ENCODE results near the gene PALLD. TPM values are rescaled to one million over a fixed set of nuclear protein-coding genes. Genes with fewer than 3 reads are reported as not detected.
A peak's percentile ranks its signal among the peaks of the same experiment; 100 is the strongest.

PALLD gene
- total and polyA plus RNA-seq, 7 donors: 40.7 to 1,991 (median 1,233) TPM

GRCh38 chr4:168923526-168924194 lies 426.8 kb downstream of the PALLD start:
- TF ChIP-seq CTCF (IDR thresholded peaks at IDR 0.05) (peak; percentile 64 to 74 (median 67)), EP300 (IDR thresholded peaks at IDR 0.05) (no peak), POLR2AphosphoS5 (IDR thresholded peaks at IDR 0.05) (peak in 1 of 4 donors; percentile 18), POLR2A (IDR thresholded peaks at IDR 0.05) (no peak)
- Histone ChIP-seq H3K4me3 (no peak overlapping the region), H3K4me1 (peaks cover 0 to 30% (median 26%) of the 10 kb centered on the region in 4 donors), H3K27me3 (no peaks in the 10 kb centered on the region), H3K36me3 (peaks cover 36 to 98% (median 73%) of the 10 kb centered on the region in 4 donors), H3K9me3 (no peaks in the 10 kb centered on the region), H3K27ac (peak overlapping the region; percentile 34 to 50 (median 46))
- DNase-seq: no peak
- 14 to 18% methylated on average over 3 of the region's 3 CpGs for WGBS, 2 donors
- intact Hi-C loops (cut with DNase I): loop anchor here (2.0 to 10.0 kb wide), 5 partner anchors 91 to 559 kb away; partner anchors contain the start of genes CBR4 and SH3RF1

- H3K4me3 ChIP-seq: no peak overlapping the region
- 92 to 94% methylated on average over 2 of the region's 2 CpGs for WGBS, 2 donors
- peaks cover 38 to 100% (median 81%) of the 10 kb centered on the region in 4 donors for H3K36me3 ChIP-seq
- no peaks in the 10 kb centered on the region for H3K9me3 ChIP-seq
- TF ChIP-seq POLR2A (IDR thresholded peaks at IDR 0.05) (no peak), CTCF (IDR thresholded peaks at IDR 0.05) (no peak), EP300 (IDR thresholded peaks at IDR 0.05) (no peak)
- H3K27me3 ChIP-seq: no peaks in the 10 kb centered on the region
- DNase-seq: no peak
- peak overlapping the region in 1 of 4 donors; percentile 49 for H3K27ac ChIP-seq
- intact Hi-C loops (cut with DNase I): loop anchor here (5.0 to 10.0 kb wide), 4 partner anchors 90 to 558 kb away; partner anchors contain the start of genes CBR4 and SH3RF1
- H3K4me1 ChIP-seq: peaks cover 0 to 20% (median 17%) of the 10 kb centered on the region in 4 donors
Observed at GRCh38 chr4:168924667-168925066, 427.8 kb downstream of the PALLD start.

DNA sequence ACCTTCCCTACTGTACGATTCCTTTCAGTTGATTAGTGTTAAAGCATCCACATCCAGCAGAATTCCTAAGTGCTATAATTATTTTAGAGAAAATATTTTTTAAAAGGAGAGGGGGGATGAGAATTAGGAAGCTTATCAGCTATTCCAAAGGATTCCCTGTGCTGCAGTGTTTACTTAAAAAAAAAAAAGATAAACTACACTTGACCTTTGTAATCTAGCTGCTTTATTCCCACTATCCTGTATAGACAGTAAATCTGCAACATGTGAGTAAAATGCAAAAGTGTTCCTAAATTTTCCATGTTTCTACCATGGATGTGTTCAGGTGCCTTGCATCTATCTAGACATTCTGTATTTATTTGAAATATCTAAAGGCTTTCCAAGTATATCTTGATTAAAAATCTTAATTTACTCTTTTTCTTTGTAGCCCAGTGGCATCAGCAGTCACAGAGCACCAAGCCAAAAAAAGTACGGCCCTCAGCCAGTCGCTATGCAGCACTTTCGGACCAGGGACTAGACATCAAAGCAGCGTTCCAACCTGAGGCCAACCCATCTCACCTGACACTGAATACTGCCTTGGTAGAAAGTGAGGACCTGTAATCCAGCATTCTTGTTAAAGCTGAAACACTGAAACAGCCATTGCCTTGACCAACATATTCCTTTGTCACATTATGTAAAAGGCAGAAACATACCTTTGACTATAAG lies 429.1 kb downstream of the PALLD start:
- Histone ChIP-seq H3K4me3 (no peak overlapping the region), H3K27me3 (no peaks in the 10 kb centered on the region), H3K9me3 (no peaks in the 10 kb centered on the region), H3K4me1 (peaks cover 0 to 12% (median 6%) of the 10 kb centered on the region in 4 donors), H3K36me3 (peaks cover 38 to 96% (median 77%) of the 10 kb centered on the region in 4 donors), H3K27ac (no peak overlapping the region)
- WGBS, 2 donors: 88 to 95% methylated on average over 5 of the region's 5 CpGs
- intact Hi-C loops (cut with DNase I): loop anchor here (10.0 kb wide), 2 partner anchors 89 to 411 kb away; partner anchors contain the start of gene CBR4
- no peak for DNase-seq
- no peak for TF ChIP-seq EP300 (IDR thresholded peaks at IDR 0.05)
- no peak for TF ChIP-seq POLR2A (IDR thresholded peaks at IDR 0.05)
- TF ChIP-seq CTCF (IDR thresholded peaks at IDR 0.05): no peak
- TF ChIP-seq POLR2AphosphoS5 (IDR thresholded peaks at IDR 0.05): no peak

DNA sequence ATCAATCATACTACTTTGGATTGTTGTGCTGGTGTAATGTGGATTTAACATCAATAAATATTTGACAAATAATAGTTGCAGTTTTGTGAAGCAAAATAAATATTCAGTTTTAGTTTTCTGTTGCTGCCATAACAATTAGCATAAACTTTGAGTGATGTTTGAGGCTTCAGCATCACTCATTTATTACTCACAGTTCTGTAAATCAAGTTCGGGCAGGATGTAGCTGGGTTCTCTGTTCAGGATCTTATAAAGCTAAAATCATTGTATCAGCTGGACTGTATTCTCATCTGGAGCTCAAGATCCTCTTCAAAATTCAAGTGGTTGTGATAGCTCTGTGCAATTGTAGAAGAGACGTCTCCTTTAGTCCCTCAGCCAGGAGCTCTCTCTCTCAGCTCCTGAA lies 431.5 kb downstream of the PALLD start:
- H3K36me3 ChIP-seq: peaks cover 38 to 72% (median 64%) of the 10 kb centered on the region in 4 donors
- no peak overlapping the region for H3K27ac ChIP-seq
- H3K4me1 ChIP-seq: peaks cover 0 to 3% (median under 1%) of the 10 kb centered on the region in 4 donors
- H3K4me3 ChIP-seq: no peak overlapping the region
- DNase-seq: no peak
- H3K27me3 ChIP-seq: no peaks in the 10 kb centered on the region
- H3K9me3 ChIP-seq: peaks cover 0 to 10% (median 5%) of the 10 kb centered on the region in 4 donors
- intact Hi-C loops (cut with DNase I): loop anchor here (10.0 kb wide), 2 partner anchors 86 to 414 kb away; partner anchors contain the start of gene CBR4
- WGBS, 2 donors: 92 to 93% methylated on average over 2 of the region's 2 CpGs
- TF ChIP-seq CTCF (IDR thresholded peaks at IDR 0.05): no peak
- TF ChIP-seq POLR2AphosphoS5 (IDR thresholded peaks at IDR 0.05): no peak

Data from sigmoid colon (tissue), 7 donors.